ENCODE data around the gene STPG2. TPM values are rescaled to one million over a fixed set of nuclear protein-coding genes. Genes with fewer than 3 reads are reported as not detected.
"Not testable (repeated sequence)": the region's sequence is repeated elsewhere in the genome, so short reads cannot be mapped to it uniquely, and the experiment has no call there.

STPG2 gene
- total RNA-seq, 1 donor = under 0.01 TPM

- H3K36me3 ChIP-seq (ENCODE audit: insufficient read depth, low read length) = no peaks in the 10 kb centered on the region
- no peaks in the 10 kb centered on the region for H3K79me2 ChIP-seq (ENCODE audit: insufficient read depth, low read length)
- no peak overlapping the region for H3K27ac ChIP-seq (ENCODE audit: low read depth, low read length)
- DNase-seq (ENCODE audit: insufficient read length, low spot score, missing footprints) = no peak
- peaks cover 2% of the 10 kb centered on the region for H3K9me3 ChIP-seq (ENCODE audit: low read depth, low read length)
- H3K4me3 ChIP-seq (ENCODE audit: insufficient read depth, low read length) = no peak overlapping the region
- no peak overlapping the region for H2AFZ ChIP-seq (ENCODE audit: low read length)
- TF ChIP-seq CTCF (IDR thresholded peaks at IDR 0.05; ENCODE audit: extremely low read depth, low read depth, low read length) = no peak
- no peaks in the 10 kb centered on the region for H3K27me3 ChIP-seq (ENCODE audit: insufficient read depth, low read length)
- no peaks in the 10 kb centered on the region for H4K20me1 ChIP-seq (ENCODE audit: insufficient read depth, low read length)
- no peak overlapping the region for H3K4me2 ChIP-seq (ENCODE audit: insufficient read depth, low read length)
- no peaks in the 10 kb centered on the region for H3K4me1 ChIP-seq (ENCODE audit: insufficient read depth, low read length)
Measured at GRCh38 chr4:97645071-97645821, 498.0 kb downstream of the STPG2 start.

DNA sequence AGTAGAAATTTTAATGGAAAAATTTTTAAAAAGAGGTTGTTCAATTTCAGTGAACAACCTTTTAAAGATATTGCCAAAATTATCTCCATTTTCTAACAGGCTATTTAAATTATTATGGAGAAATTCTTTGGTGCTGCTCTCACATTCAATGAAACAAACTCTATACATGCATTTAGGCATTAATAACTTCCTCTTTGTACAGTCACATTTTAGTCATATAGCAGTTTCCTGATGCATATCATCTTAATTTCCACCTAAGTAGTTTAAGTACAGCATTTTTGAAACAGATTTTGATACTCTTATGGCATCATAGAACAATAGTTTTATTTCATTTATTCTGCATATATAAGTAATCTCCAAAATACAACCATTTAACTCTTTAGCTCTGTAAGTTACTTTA, 500.1 kb downstream of the STPG2 start:
- Histone ChIP-seq H3K27me3 (ENCODE audit: insufficient read depth, low read length) (no peaks in the 10 kb centered on the region), H3K79me2 (ENCODE audit: insufficient read depth, low read length) (no peaks in the 10 kb centered on the region), H3K4me3 (ENCODE audit: insufficient read depth, low read length) (no peak overlapping the region), H4K20me1 (ENCODE audit: insufficient read depth, low read length) (no peaks in the 10 kb centered on the region), H3K27ac (ENCODE audit: low read depth, low read length) (no peak overlapping the region), H3K4me1 (ENCODE audit: insufficient read depth, low read length) (no peaks in the 10 kb centered on the region), H3K4me2 (ENCODE audit: insufficient read depth, low read length) (no peak overlapping the region), H3K9me3 (ENCODE audit: low read depth, low read length) (peaks cover 2% of the 10 kb centered on the region), H2AFZ (ENCODE audit: low read length) (no peak overlapping the region), H3K36me3 (ENCODE audit: insufficient read depth, low read length) (no peaks in the 10 kb centered on the region)
- no peak for DNase-seq (ENCODE audit: insufficient read length, low spot score, missing footprints)
- no peak for TF ChIP-seq CTCF (IDR thresholded peaks at IDR 0.05; ENCODE audit: extremely low read depth, low read depth, low read length)

- DNase-seq (ENCODE audit: insufficient read length, low spot score, missing footprints) = no peak
- H3K4me2 ChIP-seq (ENCODE audit: insufficient read depth, low read length) = no peak overlapping the region
Measured at GRCh38 chr4:97639961-97640360, 503.3 kb downstream of the STPG2 start.

GRCh38 chr4:97633831-97634230, 509.4 kb downstream of the STPG2 start:
- DNase-seq (ENCODE audit: insufficient read length, low spot score, missing footprints); H3K4me2 ChIP-seq (ENCODE audit: insufficient read depth, low read length); H4K20me1 ChIP-seq (ENCODE audit: insufficient read depth, low read length); H3K27me3 ChIP-seq (ENCODE audit: insufficient read depth, low read length); H3K9me3 ChIP-seq (ENCODE audit: low read depth, low read length); H3K4me3 ChIP-seq (ENCODE audit: insufficient read depth, low read length); H3K4me1 ChIP-seq (ENCODE audit: insufficient read depth, low read length); H2AFZ ChIP-seq (ENCODE audit: low read length); H3K36me3 ChIP-seq (ENCODE audit: insufficient read depth, low read length); H3K79me2 ChIP-seq (ENCODE audit: insufficient read depth, low read length); H3K27ac ChIP-seq (ENCODE audit: low read depth, low read length): not testable (repeated sequence)

More at GRCh38 chr4:97639961-97640360, 503.3 kb downstream of the STPG2 start:
- H3K27me3 ChIP-seq (ENCODE audit: insufficient read depth, low read length) = no peaks in the 10 kb centered on the region
- H3K4me3 ChIP-seq (ENCODE audit: insufficient read depth, low read length) = no peak overlapping the region
- H2AFZ ChIP-seq (ENCODE audit: low read length) = no peak overlapping the region
- no peaks in the 10 kb centered on the region for H3K36me3 ChIP-seq (ENCODE audit: insufficient read depth, low read length)
- H3K27ac ChIP-seq (ENCODE audit: low read depth, low read length) = no peak overlapping the region
- no peaks in the 10 kb centered on the region for H3K79me2 ChIP-seq (ENCODE audit: insufficient read depth, low read length)
- no peak for TF ChIP-seq CTCF (IDR thresholded peaks at IDR 0.05; ENCODE audit: extremely low read depth, low read depth, low read length)
- no peaks in the 10 kb centered on the region for H3K9me3 ChIP-seq (ENCODE audit: low read depth, low read length)
- no peaks in the 10 kb centered on the region for H4K20me1 ChIP-seq (ENCODE audit: insufficient read depth, low read length)
- H3K4me1 ChIP-seq (ENCODE audit: insufficient read depth, low read length) = no peaks in the 10 kb centered on the region

All from osteoblast (primary cell).